Type B pancreatic cell (in vitro differentiated cells): ENCODE measurements around the gene PTPRK. TPM values are rescaled to one million over a fixed set of nuclear protein-coding genes. Genes with fewer than 3 reads are reported as not detected.

Experiments used
- DNase-seq: peaks from one replicate; pipeline ENCODE4 v3.0.0; 2021; ENCODE audit warnings: mixed read lengths; ENCODE audit not compliant: unreplicated experiment; ENCODE audit errors: extremely low spot score
- H3K27ac Mint-ChIP-seq: 2 replicates; pipeline ENCODE4 v1.8.0; 2021; ENCODE audit warnings: mild to moderate bottlenecking, mixed read lengths
- H3K27me3 Mint-ChIP-seq: 2 replicates; pipeline ENCODE4 v1.8.0; 2021; ENCODE audit warnings: mixed read lengths
- H3K36me3 Mint-ChIP-seq: 2 replicates; pipeline ENCODE4 v1.8.0; 2021; ENCODE audit warnings: mixed read lengths
- H3K4me1 Mint-ChIP-seq: one replicate; pipeline ENCODE4 v1.8.0; 2021; ENCODE audit warnings: mixed read lengths; ENCODE audit not compliant: unreplicated experiment
- H3K4me3 Mint-ChIP-seq: 2 replicates; pipeline ENCODE4 v1.8.0; 2021; ENCODE audit warnings: mild to moderate bottlenecking, mixed read lengths
- H3K9me3 Mint-ChIP-seq: 2 replicates; pipeline ENCODE4 v1.8.0; 2021; ENCODE audit warnings: mixed read lengths
- long read RNA-seq: library from polyadenylated mRNA; unstranded; transcript quantifications from one replicate; pipeline ENCODE4 v2.0.0, GENCODE V29; 2020
- total RNA-seq: library from RNA; stranded (reverse); gene quantifications from 2 replicates; pipeline ENCODE4 v1.2.1, GENCODE V29; 2021; ENCODE audit warnings: low replicate concordance
- TF ChIP-seq, protein P1 (sequence below): fragments of 200-600 bp; sonication (generic); conservative IDR thresholded peaks from 2 replicates; pipeline ENCODE4 v1.5.0; 2021; ENCODE audit warnings: antibody characterized with exemption, mild to moderate bottlenecking

The PTPRK gene
- 62.8 and 63.4 TPM in 2 replicates for total RNA-seq
- long read RNA-seq, transcript PTPRK-218 (3 exons, 1,722 nt): major isoform, 9 of 66 reads
- long read RNA-seq, partial matches to known transcripts: 35 of 66 reads
- long read RNA-seq, other reads (novel, unspliced or antisense): 21 of 66 reads

DNA sequence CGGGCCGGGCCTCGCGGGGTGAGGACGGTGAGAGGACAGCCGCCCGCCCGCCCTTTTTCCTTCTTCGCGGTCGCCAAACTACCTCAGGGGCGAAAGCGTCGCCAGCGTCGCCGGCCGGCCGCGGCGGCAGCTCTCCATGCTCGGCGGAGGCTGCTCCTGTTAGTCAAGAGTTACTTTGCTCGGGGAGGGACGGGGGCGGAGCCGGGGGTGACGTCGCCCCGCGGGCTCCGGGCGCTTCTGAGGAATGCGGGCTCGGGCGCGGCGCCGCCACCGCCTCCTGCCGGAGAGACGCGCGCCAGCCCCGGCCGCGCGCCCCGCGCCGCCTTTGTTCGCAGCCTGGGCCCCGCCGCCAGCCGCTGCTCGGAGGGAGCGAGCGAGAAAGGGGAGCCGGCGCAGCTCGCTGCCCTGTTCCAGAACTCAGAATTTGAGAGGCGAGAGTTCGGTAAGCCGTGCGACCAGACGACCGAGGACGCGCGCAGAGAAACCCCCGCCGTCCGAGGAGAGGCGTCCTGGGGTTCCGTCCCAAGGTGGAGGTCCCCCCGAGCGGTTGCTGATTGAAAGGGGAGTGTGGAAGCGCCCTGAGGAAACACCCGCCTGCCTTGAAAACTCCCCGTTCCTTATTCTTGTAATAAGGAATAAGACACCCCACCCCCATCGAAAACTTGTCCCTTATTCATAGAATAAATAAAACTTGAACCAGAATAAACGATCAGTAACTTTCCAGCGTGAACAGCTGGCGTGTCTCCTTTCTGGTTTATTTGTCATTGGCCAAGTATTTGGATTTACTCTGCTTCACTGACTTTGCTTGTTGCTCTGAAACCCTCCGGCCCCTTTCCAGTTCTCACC lies at the start of gene PTPRK:
PTPRK (minus strand) TSS at position 164 of the 846 bp plus-strand sequence. CDS start 241 bp downstream, outside the sequence.
- Mint-ChIP-seq H3K9me3 (no peaks in the 10 kb centered on the region), H3K27me3 (no peaks in the 10 kb centered on the region), H3K4me3 (peak within 1 kb of the TSS; percentile 99), H3K27ac (peak within 1 kb of the TSS; percentile 97), H3K36me3 (no peaks in the 10 kb centered on the region), H3K4me1 (peaks cover 28% of the 10 kb centered on the region)
- DNase-seq: peak; percentile 96
- TF ChIP-seq, protein P1, sequence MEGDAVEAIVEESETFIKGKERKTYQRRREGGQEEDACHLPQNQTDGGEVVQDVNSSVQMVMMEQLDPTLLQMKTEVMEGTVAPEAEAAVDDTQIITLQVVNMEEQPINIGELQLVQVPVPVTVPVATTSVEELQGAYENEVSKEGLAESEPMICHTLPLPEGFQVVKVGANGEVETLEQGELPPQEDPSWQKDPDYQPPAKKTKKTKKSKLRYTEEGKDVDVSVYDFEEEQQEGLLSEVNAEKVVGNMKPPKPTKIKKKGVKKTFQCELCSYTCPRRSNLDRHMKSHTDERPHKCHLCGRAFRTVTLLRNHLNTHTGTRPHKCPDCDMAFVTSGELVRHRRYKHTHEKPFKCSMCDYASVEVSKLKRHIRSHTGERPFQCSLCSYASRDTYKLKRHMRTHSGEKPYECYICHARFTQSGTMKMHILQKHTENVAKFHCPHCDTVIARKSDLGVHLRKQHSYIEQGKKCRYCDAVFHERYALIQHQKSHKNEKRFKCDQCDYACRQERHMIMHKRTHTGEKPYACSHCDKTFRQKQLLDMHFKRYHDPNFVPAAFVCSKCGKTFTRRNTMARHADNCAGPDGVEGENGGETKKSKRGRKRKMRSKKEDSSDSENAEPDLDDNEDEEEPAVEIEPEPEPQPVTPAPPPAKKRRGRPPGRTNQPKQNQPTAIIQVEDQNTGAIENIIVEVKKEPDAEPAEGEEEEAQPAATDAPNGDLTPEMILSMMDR: peak; percentile 72

DNA sequence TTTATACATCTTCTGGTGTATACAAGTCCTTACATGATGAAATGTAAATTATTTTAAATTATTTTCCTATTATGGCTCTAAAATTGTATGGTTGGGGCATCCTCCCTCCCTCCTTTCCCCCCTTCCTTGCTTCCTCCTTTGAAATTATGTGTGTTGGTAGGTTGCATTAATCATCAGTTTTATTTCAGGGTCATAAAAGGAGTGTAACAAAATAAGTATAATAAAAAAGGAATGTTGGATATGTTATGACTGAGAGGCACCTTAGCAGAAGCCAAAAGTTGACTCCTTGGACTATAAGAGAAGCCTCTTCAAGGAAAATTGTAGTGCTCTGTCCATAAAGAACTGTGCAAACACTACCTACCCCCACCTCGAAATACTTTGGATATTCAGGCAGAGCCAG lies 46.6 kb upstream of the PTPRK start:
- DNase-seq: no peak
- H3K4me1 Mint-ChIP-seq: peaks cover 15% of the 10 kb centered on the region
- H3K4me3 Mint-ChIP-seq: no peak overlapping the region
- H3K9me3 Mint-ChIP-seq: peaks cover 10% of the 10 kb centered on the region
- H3K27ac Mint-ChIP-seq: no peak overlapping the region
- TF ChIP-seq, protein P1: no peak
- no peaks in the 10 kb centered on the region for H3K27me3 Mint-ChIP-seq
- H3K36me3 Mint-ChIP-seq: no peaks in the 10 kb centered on the region

DNA sequence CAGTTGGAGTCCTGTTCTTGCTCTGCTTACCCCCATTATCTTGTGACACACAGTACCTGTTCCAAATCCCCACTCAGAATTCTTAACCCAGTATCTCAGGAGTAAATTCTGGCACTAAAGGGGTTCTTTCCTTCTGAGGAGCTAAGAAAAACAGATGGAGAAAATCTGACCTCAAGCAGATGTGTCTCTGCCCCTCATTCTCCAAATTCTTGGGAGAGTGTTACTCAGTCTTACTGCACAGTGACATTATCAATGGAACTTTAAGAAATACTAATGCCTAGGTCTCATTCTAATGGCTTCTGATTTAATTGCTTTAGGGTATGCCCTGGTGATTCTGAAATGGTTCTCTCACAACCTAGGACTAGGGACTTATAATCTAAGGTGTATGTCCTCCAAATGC lies 40.6 kb upstream of the PTPRK start:
- TF ChIP-seq, protein P1: no peak
- no peaks in the 10 kb centered on the region for H3K36me3 Mint-ChIP-seq
- H3K27ac Mint-ChIP-seq: no peak overlapping the region
- no peak for DNase-seq
- H3K9me3 Mint-ChIP-seq: no peaks in the 10 kb centered on the region
- no peaks in the 10 kb centered on the region for H3K4me1 Mint-ChIP-seq
- no peaks in the 10 kb centered on the region for H3K27me3 Mint-ChIP-seq
- H3K4me3 Mint-ChIP-seq: no peak overlapping the region

DNA sequence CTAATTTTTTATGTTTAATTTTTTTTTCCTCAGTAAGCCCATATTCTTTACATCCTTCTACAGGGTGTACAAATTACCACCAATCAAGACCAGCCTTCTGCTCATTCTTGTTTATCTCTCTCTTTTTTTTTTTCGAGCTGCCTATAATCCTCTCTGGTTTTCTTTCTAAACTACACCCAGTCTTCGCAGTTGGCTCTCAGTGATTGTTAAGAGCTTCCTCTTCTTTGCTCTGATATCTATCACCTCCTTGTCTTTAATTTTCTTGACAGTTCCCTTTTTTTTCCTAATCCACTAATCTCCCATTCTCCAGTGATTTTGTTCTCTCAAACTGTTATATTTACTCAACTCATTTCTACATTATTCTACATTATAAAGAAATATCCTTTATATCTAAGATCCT lies 38.5 kb upstream of the PTPRK start:
- Mint-ChIP-seq H3K4me1 (no peaks in the 10 kb centered on the region), H3K4me3 (no peak overlapping the region), H3K36me3 (no peaks in the 10 kb centered on the region), H3K9me3 (no peaks in the 10 kb centered on the region), H3K27ac (no peak overlapping the region), H3K27me3 (no peaks in the 10 kb centered on the region)
- DNase-seq: no peak
- TF ChIP-seq, protein P1: no peak

DNA sequence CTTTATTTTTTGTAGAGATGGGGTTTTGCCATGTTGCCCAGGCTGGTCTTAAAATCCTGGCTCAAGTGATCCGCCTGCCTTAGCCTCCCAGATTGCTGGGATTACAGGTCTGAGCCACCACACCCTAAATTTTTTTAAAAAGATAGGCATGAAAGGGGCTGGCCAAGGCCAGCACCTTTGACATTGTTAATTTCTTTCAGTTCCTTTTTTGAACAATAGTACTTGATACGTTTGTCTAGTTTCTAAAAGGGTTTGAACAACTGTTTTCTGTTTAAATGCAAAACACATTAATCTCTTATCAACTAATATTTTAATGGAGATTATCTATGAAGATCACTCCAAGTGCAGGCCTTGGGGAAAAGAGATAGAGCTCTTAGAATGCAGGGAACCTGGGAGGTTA lies 37.6 kb upstream of the PTPRK start:
- DNase-seq: no peak
- Mint-ChIP-seq H3K4me1 (no peaks in the 10 kb centered on the region), H3K4me3 (no peak overlapping the region), H3K9me3 (no peaks in the 10 kb centered on the region), H3K36me3 (no peaks in the 10 kb centered on the region), H3K27ac (no peak overlapping the region), H3K27me3 (no peaks in the 10 kb centered on the region)
- TF ChIP-seq, protein P1: no peak
